Nephron (organoid): ENCODE measurements around the gene TNFSF11.

Experiments
- H3K27ac Mint-ChIP-seq, 3 experiments: 2 replicates each; pipeline ENCODE4 v1.8.0; 2020; ENCODE audit warnings: mixed read lengths in 3 of 3, mild to moderate bottlenecking in 2 of 3, moderate library complexity in 1 of 3
- H3K27me3 Mint-ChIP-seq: 2 replicates; pipeline ENCODE4 v1.8.0; 2021; ENCODE audit warnings: low read depth, mild to moderate bottlenecking, moderate library complexity, mixed read lengths
- H3K36me3 Mint-ChIP-seq: 2 replicates; pipeline ENCODE4 v1.8.0; 2020; ENCODE audit warnings: low read depth, mixed read lengths
- H3K4me1 Mint-ChIP-seq: 2 replicates; pipeline ENCODE4 v1.8.0; 2020; ENCODE audit warnings: mixed read lengths
- H3K4me3 Mint-ChIP-seq, 3 experiments: 2 replicates each; pipeline ENCODE4 v1.8.0; 2020; ENCODE audit warnings: mild to moderate bottlenecking in 3 of 3, mixed read lengths in 3 of 3, moderate library complexity in 2 of 3
- H3K9me3 Mint-ChIP-seq: 2 replicates; pipeline ENCODE4 v1.8.0; 2020; ENCODE audit warnings: mixed read lengths
- TF ChIP-seq, protein P1 (sequence below), 3 experiments: fragments of 200-600 bp; sonication (generic); IDR thresholded peaks; one replicate each; pipeline ENCODE4 v1.5.0; 2021; ENCODE audit warnings: antibody characterized with exemption in 3 of 3; ENCODE audit not compliant: unreplicated experiment in 3 of 3

The TNFSF11 gene

DNA sequence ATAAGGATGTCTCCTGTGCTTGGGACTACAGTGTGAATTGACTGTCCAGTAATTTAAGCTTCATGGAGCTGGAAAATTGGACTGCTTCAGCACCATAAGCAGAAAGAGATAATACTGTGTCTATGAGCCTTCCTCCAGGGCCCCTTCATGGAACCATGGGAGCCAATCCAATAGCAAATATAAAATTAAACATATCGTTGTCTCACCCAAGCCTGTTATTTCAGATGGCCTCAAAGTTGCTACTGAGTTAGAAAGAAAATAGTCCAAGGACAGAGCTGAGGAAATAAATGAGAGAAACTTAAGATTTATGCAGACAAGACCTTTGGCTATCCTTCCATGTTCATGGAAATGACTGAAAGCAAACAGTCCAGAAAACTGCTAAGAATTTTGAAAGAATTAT lies 57.2 kb downstream of the TNFSF11 start:
- Mint-ChIP-seq H3K36me3 (no peaks in the 10 kb centered on the region), H3K27ac (peak overlapping the region in 2 of 3 experiments; percentile 6 to 53), H3K4me1 (peaks cover 21% of the 10 kb centered on the region), H3K27me3 (peaks cover 9% of the 10 kb centered on the region), H3K9me3 (no peaks in the 10 kb centered on the region), H3K4me3 (no peak overlapping the region)
- TF ChIP-seq, protein P1, sequence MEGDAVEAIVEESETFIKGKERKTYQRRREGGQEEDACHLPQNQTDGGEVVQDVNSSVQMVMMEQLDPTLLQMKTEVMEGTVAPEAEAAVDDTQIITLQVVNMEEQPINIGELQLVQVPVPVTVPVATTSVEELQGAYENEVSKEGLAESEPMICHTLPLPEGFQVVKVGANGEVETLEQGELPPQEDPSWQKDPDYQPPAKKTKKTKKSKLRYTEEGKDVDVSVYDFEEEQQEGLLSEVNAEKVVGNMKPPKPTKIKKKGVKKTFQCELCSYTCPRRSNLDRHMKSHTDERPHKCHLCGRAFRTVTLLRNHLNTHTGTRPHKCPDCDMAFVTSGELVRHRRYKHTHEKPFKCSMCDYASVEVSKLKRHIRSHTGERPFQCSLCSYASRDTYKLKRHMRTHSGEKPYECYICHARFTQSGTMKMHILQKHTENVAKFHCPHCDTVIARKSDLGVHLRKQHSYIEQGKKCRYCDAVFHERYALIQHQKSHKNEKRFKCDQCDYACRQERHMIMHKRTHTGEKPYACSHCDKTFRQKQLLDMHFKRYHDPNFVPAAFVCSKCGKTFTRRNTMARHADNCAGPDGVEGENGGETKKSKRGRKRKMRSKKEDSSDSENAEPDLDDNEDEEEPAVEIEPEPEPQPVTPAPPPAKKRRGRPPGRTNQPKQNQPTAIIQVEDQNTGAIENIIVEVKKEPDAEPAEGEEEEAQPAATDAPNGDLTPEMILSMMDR (IDR thresholded peaks at IDR 0.05; ENCODE audit: unreplicated experiment in 3 of 3) = no peak

DNA sequence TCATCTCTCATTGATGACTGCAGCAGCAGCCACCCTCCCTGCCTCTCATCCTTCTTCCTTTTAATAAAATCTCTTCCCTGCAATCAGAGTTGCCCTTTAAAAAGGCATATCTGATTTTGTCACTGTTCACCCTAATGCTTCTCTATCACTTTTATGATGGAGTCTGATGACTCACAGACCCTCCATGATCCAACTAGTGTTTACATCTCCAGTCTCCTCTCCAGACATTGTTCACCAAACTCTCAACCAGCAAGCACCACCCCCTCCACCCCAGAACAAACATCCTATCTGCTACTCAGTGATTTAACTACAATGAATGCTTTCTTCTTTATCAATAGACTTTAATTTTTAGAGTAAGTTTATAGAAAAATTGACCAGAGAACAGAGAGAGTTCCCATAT lies 59.5 kb downstream of the TNFSF11 start:
- Mint-ChIP-seq H3K27me3 (no peaks in the 10 kb centered on the region), H3K4me3 (no peak overlapping the region), H3K36me3 (no peaks in the 10 kb centered on the region), H3K9me3 (no peaks in the 10 kb centered on the region), H3K27ac (no peak overlapping the region), H3K4me1 (peaks cover 29% of the 10 kb centered on the region)
- TF ChIP-seq, protein P1 (IDR thresholded peaks at IDR 0.05; ENCODE audit: unreplicated experiment in 3 of 3) = no peak

DNA sequence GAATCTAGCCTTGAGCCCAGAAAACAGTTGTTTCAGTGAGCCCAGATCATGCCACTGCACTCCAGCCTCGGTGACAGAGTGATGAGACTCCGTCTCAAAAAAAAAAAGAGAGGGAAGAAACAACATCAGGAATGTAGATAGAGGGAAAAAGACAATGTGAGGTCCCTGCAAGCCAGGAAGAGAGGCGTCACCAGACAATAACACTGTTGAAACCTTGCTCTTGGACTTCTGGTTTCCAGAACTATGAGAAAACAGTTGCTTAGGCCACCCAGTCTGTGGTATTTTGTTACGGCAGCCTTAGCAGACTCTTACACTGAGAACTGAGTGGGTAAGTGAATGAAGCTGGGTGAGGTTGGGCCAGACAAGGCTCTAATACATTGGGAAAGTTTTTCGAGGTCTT lies 64.1 kb downstream of the TNFSF11 start:
- TF ChIP-seq, protein P1 (IDR thresholded peaks at IDR 0.05; ENCODE audit: unreplicated experiment in 3 of 3) = no peak
- H3K4me1 Mint-ChIP-seq = peaks cover 23% of the 10 kb centered on the region
- no peak overlapping the region for H3K4me3 Mint-ChIP-seq
- peaks cover 3% of the 10 kb centered on the region for H3K36me3 Mint-ChIP-seq
- no peaks in the 10 kb centered on the region for H3K27me3 Mint-ChIP-seq
- peak overlapping the region in 2 of 3 experiments; percentile 41 to 47 for H3K27ac Mint-ChIP-seq
- peaks cover 14% of the 10 kb centered on the region for H3K9me3 Mint-ChIP-seq

DNA sequence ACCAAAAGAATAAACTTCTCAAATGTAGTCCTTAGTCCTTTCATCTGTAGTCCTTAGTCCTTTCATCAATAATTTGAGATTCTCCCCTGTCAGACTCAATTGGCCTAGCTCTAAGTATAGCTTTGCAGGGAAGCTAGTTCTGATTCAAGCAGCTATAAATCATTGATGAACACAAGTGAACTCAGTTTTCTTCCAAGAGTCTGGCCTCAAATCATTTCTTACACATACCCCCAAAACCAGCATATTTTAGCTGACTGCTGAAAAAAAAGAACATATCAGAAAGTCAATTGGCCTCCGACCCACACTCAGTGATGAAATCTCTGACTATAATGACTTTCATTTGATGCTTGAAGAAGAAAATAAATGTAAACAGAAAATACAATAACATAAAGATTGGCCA lies 64.9 kb downstream of the TNFSF11 start:
- TF ChIP-seq, protein P1 (IDR thresholded peaks at IDR 0.05; ENCODE audit: unreplicated experiment in 3 of 3) = no peak
- Mint-ChIP-seq H3K4me3 (no peak overlapping the region), H3K9me3 (peaks cover 14% of the 10 kb centered on the region), H3K27me3 (no peaks in the 10 kb centered on the region), H3K4me1 (peaks cover 17% of the 10 kb centered on the region), H3K36me3 (peaks cover 3% of the 10 kb centered on the region), H3K27ac (peak overlapping the region; percentile 40 to 47 (median 41))

DNA sequence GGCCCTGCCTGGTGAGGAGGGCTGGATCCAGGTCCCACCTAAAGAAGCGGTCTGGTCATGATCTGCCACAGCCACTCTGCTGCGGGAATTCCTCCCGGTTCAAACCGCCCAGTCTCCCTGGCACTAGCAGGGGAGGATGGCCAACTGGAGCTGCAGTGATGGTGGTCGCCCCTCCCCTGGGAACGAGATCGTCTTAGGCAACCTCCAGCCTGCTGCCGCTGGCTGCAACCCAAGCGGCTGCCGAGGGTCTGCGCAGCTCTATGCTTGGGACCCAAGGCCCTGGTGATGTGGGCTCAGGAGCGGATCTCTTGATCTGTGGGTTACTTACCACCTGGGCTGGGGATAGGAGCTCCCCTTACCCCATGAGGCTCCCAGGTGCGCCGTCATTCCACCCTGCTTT lies 69.1 kb downstream of the TNFSF11 start:
- peaks cover 3% of the 10 kb centered on the region for H3K36me3 Mint-ChIP-seq
- peaks cover 14% of the 10 kb centered on the region for H3K9me3 Mint-ChIP-seq
- TF ChIP-seq, protein P1 (IDR thresholded peaks at IDR 0.05; ENCODE audit: unreplicated experiment in 3 of 3) = no peak
- no peaks in the 10 kb centered on the region for H3K27me3 Mint-ChIP-seq
- no peak overlapping the region for H3K27ac Mint-ChIP-seq
- H3K4me1 Mint-ChIP-seq = peaks cover 12% of the 10 kb centered on the region
- H3K4me3 Mint-ChIP-seq = no peak overlapping the region

DNA sequence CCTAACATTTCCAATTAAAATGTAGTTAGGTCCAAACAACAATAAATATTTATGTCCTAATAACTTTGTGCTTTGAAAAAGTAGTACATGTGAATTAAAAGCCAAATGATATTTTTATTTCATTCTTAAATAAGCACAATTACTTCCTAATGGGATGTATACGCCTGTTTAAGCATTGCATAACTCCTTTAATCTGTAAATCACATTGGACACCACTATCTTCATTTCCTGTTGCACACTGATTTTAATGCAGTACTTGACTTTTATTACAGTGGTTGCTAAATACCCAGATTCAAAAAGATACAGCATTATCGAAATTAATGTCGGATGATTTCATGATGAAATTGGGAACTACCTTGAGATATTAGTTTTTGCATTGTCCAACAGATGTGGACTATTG lies 70.9 kb downstream of the TNFSF11 start:
- H3K4me1 Mint-ChIP-seq = peaks cover 14% of the 10 kb centered on the region
- no peak overlapping the region for H3K4me3 Mint-ChIP-seq
- no peaks in the 10 kb centered on the region for H3K36me3 Mint-ChIP-seq
- no peaks in the 10 kb centered on the region for H3K27me3 Mint-ChIP-seq
- no peak overlapping the region for H3K27ac Mint-ChIP-seq
- peaks cover 11% of the 10 kb centered on the region for H3K9me3 Mint-ChIP-seq
- TF ChIP-seq, protein P1 (IDR thresholded peaks at IDR 0.05; ENCODE audit: unreplicated experiment in 3 of 3) = no peak
